SK-N-SH (cell line): ENCODE data around the gene EXOC1. TPM values are rescaled to one million over a fixed set of nuclear protein-coding genes. Genes with fewer than 3 reads are reported as not detected.

Source experiments
- CTCF ChIA-PET: fragments of 300-600, 350-600 bp; formaldehyde crosslinking; extraction: SDS; loops from one replicate; lab custom pipeline; 2021; lab: Yijun Ruan, JAX
- POLR2A ChIA-PET: fragments of 350-600 bp; sonication (Branson Sonifier 250); formaldehyde crosslinking; extraction: SDS; loops from one replicate; lab custom pipeline; 2020; ENCODE audit warnings: antibody characterized with exemption, inconsistent platforms; lab: Yijun Ruan, JAX
- DNase-seq: peaks from one replicate; pipeline ENCODE4 v3.0.0; 2012
- H2AFZ ChIP-seq: fragments of 200-600 bp; sonication (generic); 2 replicates; pipeline ENCODE4 v1.8.1; 2016; ENCODE audit warnings: antibody characterized with exemption, mild to moderate bottlenecking, low read depth
- H3F3A ChIP-seq: fragments of 200-600 bp; sonication (generic); replicated peaks from 2 replicates; pipeline ENCODE3; 2016; ENCODE audit warnings: antibody characterized with exemption, mild to moderate bottlenecking; ENCODE audit not compliant: insufficient read depth
- H3K27ac ChIP-seq, 2 experiments: fragments of 200-500 bp in 1 of 2; fragments of 200-600 bp in 1 of 2; sonication (Bioruptor generic) in 1 of 2; sonication (generic), shearing (Covaris generic) in 1 of 2; 2 replicates each; pipeline versions ENCODE4 v1.5.1 to v1.6.1; 2014 to 2016; ENCODE audit warnings: low read depth in 2 of 2, inconsistent platforms in 1 of 2, low read length in 1 of 2, mild to moderate bottlenecking in 1 of 2, mixed read lengths in 1 of 2
- H3K27me3 ChIP-seq: fragments of 200-600 bp; sonication (generic), shearing (Covaris generic); 2 replicates; pipeline ENCODE4 v1.6.1; 2016; ENCODE audit warnings: mixed run types; ENCODE audit not compliant: insufficient read depth
- H3K36me3 ChIP-seq, 2 experiments: fragments of 200-500 bp in 1 of 2; fragments of 200-600 bp in 1 of 2; sonication (Bioruptor generic) in 1 of 2; sonication (generic) in 1 of 2; replicated peaks in 1 of 2; 2 replicates each; pipeline versions ENCODE3 to v1.5.1; 2014 to 2016; ENCODE audit warnings: low read length in 1 of 2, mild to moderate bottlenecking in 1 of 2; ENCODE audit not compliant: insufficient read depth in 2 of 2, control insufficient read depth in 1 of 2
- H3K4me1 ChIP-seq, 2 experiments: fragments of 200-500 bp in 1 of 2; fragments of 200-600 bp in 1 of 2; sonication (Bioruptor generic) in 1 of 2; sonication (generic), shearing (Covaris generic) in 1 of 2; 2 replicates each; pipeline versions ENCODE4 v1.5.1 to v1.6.1; 2014 to 2016; ENCODE audit warnings: low read depth in 1 of 2, low read length in 1 of 2, mixed run types in 1 of 2; ENCODE audit not compliant: insufficient read depth in 2 of 2, control insufficient read depth in 1 of 2
- H3K4me2 ChIP-seq: fragments of 200-600 bp; sonication (generic), shearing (Covaris generic); 2 replicates; pipeline ENCODE4 v1.6.1; 2017; ENCODE audit warnings: mixed run types
- H3K4me3 ChIP-seq, 2 experiments: fragments of 200-500 bp in 1 of 2; fragments of 200-600 bp in 1 of 2; sonication (Bioruptor generic) in 1 of 2; sonication (generic), shearing (Covaris generic) in 1 of 2; 2 replicates each; pipeline versions ENCODE4 v1.5.1 to v1.8.1; 2014 to 2016; ENCODE audit warnings: low read depth in 2 of 2, inconsistent platforms in 1 of 2, low read length in 1 of 2, mild to moderate bottlenecking in 1 of 2, mixed read lengths in 1 of 2, moderate library complexity in 1 of 2
- H3K79me2 ChIP-seq: fragments of 200-600 bp; sonication (generic); 2 replicates; pipeline ENCODE4 v1.8.1; 2017; ENCODE audit warnings: mild to moderate bottlenecking; ENCODE audit not compliant: insufficient read depth
- H3K9ac ChIP-seq: fragments of 200-600 bp; sonication (generic); 2 replicates; pipeline ENCODE4 v1.6.1; 2017; ENCODE audit warnings: mixed run types
- H3K9me2 ChIP-seq: fragments of 200-600 bp; sonication (generic); 2 replicates; pipeline ENCODE4 v1.6.1; 2017; ENCODE audit warnings: mixed run types
- H3K9me3 ChIP-seq: fragments of 200-600 bp; sonication (generic); 2 replicates; pipeline ENCODE4 v1.6.1; 2017; ENCODE audit warnings: mixed run types, mild to moderate bottlenecking, moderate library complexity
- H4K20me1 ChIP-seq: fragments of 200-600 bp; sonication (generic); 2 replicates; pipeline ENCODE4 v1.6.1; 2017; ENCODE audit warnings: mild to moderate bottlenecking, mixed run types; ENCODE audit not compliant: insufficient read depth
- CTCF ChIP-seq: fragments of 200-600 bp; sonication (generic); IDR thresholded peaks from 2 replicates; pipeline ENCODE4 v1.6.1; 2017; ENCODE audit warnings: antibody characterized with exemption, mild to moderate bottlenecking, moderate library complexity
- FOXM1 ChIP-seq: IDR thresholded peaks from 2 replicates; pipeline ENCODE4 v1.4.0; 2012; ENCODE audit warnings: low read depth, mild to moderate bottlenecking
- GATA2 ChIP-seq: sonication (generic); formaldehyde crosslinking; IDR thresholded peaks from 2 replicates; pipeline ENCODE4 v1.5.0; 2020; ENCODE audit warnings: mild to moderate bottlenecking, missing genetic modification reagents
- JUND ChIP-seq: IDR thresholded peaks from 2 replicates; pipeline ENCODE4 v1.4.0; 2012
- MXI1 ChIP-seq: IDR thresholded peaks from 2 replicates; pipeline ENCODE4 v1.6.1; 2012; ENCODE audit warnings: mild to moderate bottlenecking, low read depth, low read length, improper control_type of control experiment
- POLR2AphosphoS5 ChIP-seq: IDR thresholded peaks from 2 replicates; pipeline ENCODE4 v1.6.1; 2012; ENCODE audit warnings: low read depth, low read length
- RCOR1 ChIP-seq: fragments of 150-350 bp; IDR thresholded peaks from 2 replicates; pipeline ENCODE4 v1.6.1; 2017; ENCODE audit warnings: antibody characterized with exemption, low read length
- REST ChIP-seq: IDR thresholded peaks from 2 replicates; pipeline ENCODE4 v1.6.1; 2012; ENCODE audit warnings: mild to moderate bottlenecking, low read depth, low read length, moderate library complexity
- RXRA ChIP-seq: IDR thresholded peaks from 2 replicates; pipeline ENCODE4 v1.4.0; 2012; ENCODE audit warnings: low read depth, mild to moderate bottlenecking, borderline replicate concordance
- SMC3 ChIP-seq: IDR thresholded peaks from 2 replicates; pipeline ENCODE4 v1.6.1; 2012; ENCODE audit warnings: low read depth, low read length, improper control_type of control experiment
- USF2 ChIP-seq: fragments of 150-350 bp; IDR thresholded peaks from 2 replicates; pipeline ENCODE4 v1.6.1; 2017; ENCODE audit warnings: antibody characterized with exemption, low read length, low read depth, borderline replicate concordance
- YY1 ChIP-seq: IDR thresholded peaks from 2 replicates; pipeline ENCODE4 v1.4.0; 2012; ENCODE audit warnings: low read depth, mild to moderate bottlenecking
- WGBS: methylation state at CpG from one replicate; pipeline ENCODE4 v1.1.6; 2017; ENCODE audit warnings: low lambda C conversion rate; 5-methylcytosine and 5-hydroxymethylcytosine counted together
- polyA plus RNA-seq, 3 experiments: library from polyadenylated mRNA; depleted of rRNA; stranded (reverse); fragments of >200 nt; gene quantifications; 2 replicates each; pipeline ENCODE4 v1.2.3, GENCODE V29; 2012

EXOC1 gene
- polyA plus RNA-seq, 1 of the 3 experiments (the other 2 are of a cell fraction), result 13.5 TPM

- Histone ChIP-seq H3K9ac (no peak overlapping the region), H4K20me1 (no peaks in the 10 kb centered on the region), H3K9me3 (no peaks in the 10 kb centered on the region), H3K4me1 (peaks cover 0 to 2% of the 10 kb centered on the region in 2 experiments; a peak in 2 of 4 replicates), H3K79me2 (peaks cover 74% of the 10 kb centered on the region), H3K27ac (no peak overlapping the region), H3F3A (peaks cover 4% of the 10 kb centered on the region), H2AFZ (no peak overlapping the region), H3K4me2 (no peak overlapping the region), H3K9me2 (no peaks in the 10 kb centered on the region), H3K27me3 (no peaks in the 10 kb centered on the region), H3K36me3 (peaks cover 52 to 53% of the 10 kb centered on the region in 2 experiments), H3K4me3 (no peak overlapping the region)
- DNase-seq, result no peak
- WGBS, result 95% methylated on average over 2 of the region's 2 CpGs
- POLR2A ChIA-PET, result no interaction called here
- TF ChIP-seq RCOR1 (no peak), FOXM1 (no peak), GATA2 (CRISPR knock-in tag) (no peak), YY1 (no peak), CTCF (no peak), SMC3 (no peak), REST (no peak), POLR2AphosphoS5 (no peak), USF2 (no peak), JUND (no peak), MXI1 (no peak), RXRA (no peak)
- CTCF ChIA-PET, result interaction anchor here (0.8 kb wide), 1 partner anchor 513 kb away, joined by 3 read pairs; no protein-coding TSS in a partner anchor
Measured at GRCh38 chr4:55859711-55860110, 6.3 kb downstream of the EXOC1 start.
